Fibroblast of mammary gland (primary cell): Measurements from ENCODE around the gene PTTG1.

Source experiments
- DNase-seq: peaks from one replicate; pipeline ENCODE4 v3.0.0-alpha.2; 2010; ENCODE audit warnings: low read depth
- H3K4me3 ChIP-seq: 2 replicates; pipeline ENCODE4 v1.5.1; 2011; ENCODE audit warnings: low read depth, mild to moderate bottlenecking, low read length, moderate library complexity; ENCODE audit not compliant: control insufficient read depth
- TF ChIP-seq, protein P1 (sequence below): conservative IDR thresholded peaks from 2 replicates; pipeline ENCODE4 v1.5.1; 2011; ENCODE audit warnings: low read depth, low read length, inconsistent platforms; ENCODE audit not compliant: control insufficient read depth, insufficient read depth

The PTTG1 gene

DNA sequence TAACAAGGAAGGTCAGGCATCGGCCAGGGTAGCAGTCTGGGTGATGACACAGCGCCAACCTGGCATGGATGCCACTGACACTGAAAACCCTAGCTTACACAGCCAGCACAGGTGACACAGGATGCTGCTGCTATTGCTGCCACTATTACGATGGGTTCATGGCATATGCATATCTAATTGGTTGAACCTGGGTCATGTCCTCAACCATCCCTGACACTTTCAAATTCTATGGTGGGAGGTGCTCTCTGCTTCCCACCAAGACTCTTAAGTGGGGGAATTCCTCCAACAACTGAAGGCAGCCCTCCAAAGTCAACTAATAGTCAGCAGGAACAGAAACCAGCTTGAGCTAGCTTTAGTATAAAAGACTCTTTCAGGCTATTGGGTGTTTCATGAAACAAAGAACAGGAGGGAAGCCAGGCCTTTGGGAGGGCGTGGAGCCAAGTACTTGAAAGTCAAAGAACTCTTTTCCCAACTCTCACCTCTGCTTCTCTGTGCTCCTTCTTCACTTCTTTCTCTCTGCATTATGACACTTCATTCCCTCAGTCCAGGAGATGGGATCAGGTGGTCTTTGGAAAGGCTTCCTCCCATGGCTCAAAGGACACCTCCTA, 21.3 kb downstream of the PTTG1 start:
- DNase-seq = no peak
- no peak overlapping the region for H3K4me3 ChIP-seq
- TF ChIP-seq, protein P1, sequence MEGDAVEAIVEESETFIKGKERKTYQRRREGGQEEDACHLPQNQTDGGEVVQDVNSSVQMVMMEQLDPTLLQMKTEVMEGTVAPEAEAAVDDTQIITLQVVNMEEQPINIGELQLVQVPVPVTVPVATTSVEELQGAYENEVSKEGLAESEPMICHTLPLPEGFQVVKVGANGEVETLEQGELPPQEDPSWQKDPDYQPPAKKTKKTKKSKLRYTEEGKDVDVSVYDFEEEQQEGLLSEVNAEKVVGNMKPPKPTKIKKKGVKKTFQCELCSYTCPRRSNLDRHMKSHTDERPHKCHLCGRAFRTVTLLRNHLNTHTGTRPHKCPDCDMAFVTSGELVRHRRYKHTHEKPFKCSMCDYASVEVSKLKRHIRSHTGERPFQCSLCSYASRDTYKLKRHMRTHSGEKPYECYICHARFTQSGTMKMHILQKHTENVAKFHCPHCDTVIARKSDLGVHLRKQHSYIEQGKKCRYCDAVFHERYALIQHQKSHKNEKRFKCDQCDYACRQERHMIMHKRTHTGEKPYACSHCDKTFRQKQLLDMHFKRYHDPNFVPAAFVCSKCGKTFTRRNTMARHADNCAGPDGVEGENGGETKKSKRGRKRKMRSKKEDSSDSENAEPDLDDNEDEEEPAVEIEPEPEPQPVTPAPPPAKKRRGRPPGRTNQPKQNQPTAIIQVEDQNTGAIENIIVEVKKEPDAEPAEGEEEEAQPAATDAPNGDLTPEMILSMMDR = no peak

DNA sequence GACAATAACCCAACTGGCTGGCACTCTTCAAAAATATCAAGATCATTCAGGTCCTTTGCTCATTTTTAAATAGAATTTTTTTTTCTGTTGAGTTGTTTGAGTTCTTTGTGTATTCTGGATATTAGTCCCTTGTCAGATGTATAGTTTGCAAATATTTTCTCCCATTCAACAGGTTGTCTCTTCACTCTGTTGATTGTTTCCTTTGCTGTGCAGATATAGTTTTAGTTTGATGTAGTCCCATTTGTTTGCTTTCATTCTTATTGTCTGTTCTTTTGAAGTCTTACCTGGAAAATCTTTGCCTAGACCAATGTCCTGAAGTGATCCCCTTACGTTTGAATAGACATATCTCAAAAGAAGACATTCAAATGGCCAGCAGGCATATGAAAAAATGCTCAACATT, 22.8 kb downstream of the PTTG1 start:
- H3K4me3 ChIP-seq = no peak overlapping the region
- TF ChIP-seq, protein P1 = no peak
- DNase-seq = no peak

DNA sequence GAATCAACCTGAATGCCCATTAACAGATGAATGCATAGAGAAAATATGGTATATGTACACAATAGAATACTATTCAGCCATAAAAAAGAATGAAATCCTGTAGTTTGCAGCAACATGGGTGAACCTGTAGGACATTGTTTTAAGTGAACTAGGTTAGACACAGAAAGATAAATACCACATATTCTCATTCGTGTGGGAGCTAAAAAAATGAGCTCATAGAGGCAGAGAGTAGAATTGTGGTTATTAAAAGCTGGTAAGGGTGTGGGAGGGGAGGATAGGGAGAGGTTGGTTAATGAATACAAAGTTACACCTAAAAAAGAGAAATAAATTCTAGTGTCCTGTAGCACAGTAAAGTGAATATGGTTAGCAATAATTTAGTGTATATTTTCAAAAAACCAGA, 23.5 kb downstream of the PTTG1 start:
- no peak overlapping the region for H3K4me3 ChIP-seq
- TF ChIP-seq, protein P1 = no peak
- no peak for DNase-seq

DNA sequence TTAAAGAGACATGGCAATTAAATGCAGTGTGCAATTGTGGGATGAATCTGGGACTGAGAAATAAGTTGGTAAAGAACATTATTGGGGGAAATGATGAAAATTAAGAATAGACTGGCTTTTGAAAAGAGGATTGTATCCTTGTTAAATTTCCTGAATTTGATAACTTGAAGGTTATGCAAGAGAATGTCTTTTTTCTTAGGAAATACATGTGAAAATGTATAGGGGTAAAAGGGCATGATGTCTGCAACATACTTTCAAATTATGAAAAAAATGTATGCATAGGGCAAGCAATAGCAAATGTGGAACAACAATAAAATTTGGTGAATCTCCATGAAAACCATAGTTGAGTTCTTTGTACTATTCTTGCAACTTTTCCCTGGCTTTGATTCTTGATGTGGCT, 24.1 kb downstream of the PTTG1 start:
- H3K4me3 ChIP-seq = no peak overlapping the region
- no peak for DNase-seq
- TF ChIP-seq, protein P1 = no peak

DNA sequence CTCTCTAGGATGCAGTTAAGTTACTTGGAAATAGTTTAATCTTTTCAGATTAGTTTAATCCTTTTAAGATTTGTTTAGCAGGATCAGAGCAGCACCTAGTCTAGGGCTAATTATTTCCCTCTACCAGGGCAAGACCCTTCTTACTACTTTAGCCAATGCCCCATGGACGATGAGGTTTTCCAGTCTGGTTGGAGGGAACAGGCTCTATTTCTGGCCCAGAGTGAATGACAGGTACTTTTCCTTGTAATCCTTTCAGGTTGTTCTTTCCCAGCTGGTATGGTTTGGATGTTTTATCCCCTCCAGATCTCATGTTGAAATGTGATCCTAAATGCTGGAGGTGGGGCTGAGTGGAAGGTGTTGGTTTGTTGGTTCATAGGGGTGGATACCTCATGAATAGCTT, 27.2 kb downstream of the PTTG1 start:
- DNase-seq = no peak
- H3K4me3 ChIP-seq = no peak overlapping the region
- TF ChIP-seq, protein P1 = no peak

DNA sequence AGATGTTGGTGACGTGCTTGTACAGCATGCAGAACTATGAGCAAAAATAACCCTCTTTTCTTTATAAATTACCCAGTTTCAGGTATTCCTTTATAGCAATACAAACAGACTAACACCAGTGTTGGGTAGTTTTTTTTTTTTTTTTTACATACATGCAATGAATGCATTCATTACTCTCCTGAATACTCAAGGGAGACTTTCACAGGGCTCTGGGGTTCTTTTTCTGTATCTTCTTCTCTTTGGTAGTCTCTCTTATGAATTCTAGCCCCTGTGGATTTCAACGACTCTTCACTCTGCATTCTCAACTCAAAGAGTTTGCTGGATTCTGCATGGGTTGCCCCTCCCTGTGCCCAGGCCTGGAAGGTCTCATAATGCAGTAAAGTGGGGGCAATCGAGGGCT, 27.8 kb downstream of the PTTG1 start:
- no peak overlapping the region for H3K4me3 ChIP-seq
- DNase-seq = no peak
- TF ChIP-seq, protein P1 = no peak

DNA sequence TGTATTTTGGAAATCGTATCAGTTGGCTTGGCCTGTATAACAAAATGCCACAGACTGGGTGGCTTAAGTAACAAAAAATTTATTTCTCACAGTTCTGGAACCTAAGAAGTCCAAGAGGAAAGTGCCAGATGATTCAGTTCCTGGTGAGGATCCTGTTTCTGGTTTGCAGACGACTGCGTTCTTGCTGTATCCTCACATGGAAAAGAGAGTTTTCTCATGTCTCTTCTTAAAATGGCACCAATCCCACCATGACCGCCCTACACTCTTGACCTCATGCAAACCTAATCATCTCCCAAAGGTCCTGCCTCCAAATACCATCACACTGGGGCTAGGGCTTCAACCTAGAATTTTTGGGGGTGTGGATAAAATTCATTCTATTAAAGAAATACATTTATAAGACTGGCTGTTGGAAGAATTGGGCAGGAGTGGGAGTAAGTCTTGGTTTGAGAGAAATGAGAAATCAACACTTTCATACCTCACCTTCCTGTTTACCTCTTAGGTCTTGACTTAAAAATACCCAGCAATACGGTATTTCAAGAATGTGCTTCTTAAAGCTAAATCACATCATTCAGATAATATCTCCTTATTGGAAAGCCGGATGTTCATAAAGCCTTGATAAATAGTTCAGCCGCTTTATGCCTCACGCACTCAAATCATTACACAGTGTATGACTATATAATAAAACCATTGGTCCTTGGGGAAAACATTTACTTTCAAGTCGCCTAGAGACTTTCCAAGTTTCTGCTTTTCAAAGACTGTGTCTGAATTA, 28.7 kb downstream of the PTTG1 start:
- no peak for DNase-seq
- no peak overlapping the region for H3K4me3 ChIP-seq
- TF ChIP-seq, protein P1 = no peak
